ENCODE results near the gene TBC1D19.

GRCh38 chr4:26583538-26583864 lies 383 bp upstream of the TBC1D19 start:
- TF ChIP-seq POLR2A (IDR thresholded peaks at IDR 0.05) (no peak), CTCF (IDR thresholded peaks at IDR 0.05) (no peak)

Data from thyroid gland (tissue), 4 donors.